Heart left ventricle (tissue), 16 donors: ENCODE results near the gene ARRB1. TPM values are rescaled to one million over a fixed set of nuclear protein-coding genes. Genes with fewer than 3 reads are reported as not detected.

Source experiments
- ATAC-seq, 4 donors: fragments of 200-7000 bp; cut with Tn5 transposase; one replicate each; pipeline ENCODE4 v1.9.1; 2020 to 2022; ENCODE audit warnings: moderate library complexity in 4 of 4, mild to moderate bottlenecking in 3 of 4, moderate number of reproducible peaks in 1 of 4
- DNase-seq, 5 donors: peaks; one replicate each; pipeline ENCODE4 v3.0.0-alpha.2; 2020
- H3K27ac ChIP-seq, 12 donors: fragments of 200-600 bp; sonication (generic) in 4 of 12; one replicate each; pipeline versions ENCODE4 v1.5.0 to v1.8.0; 2016 to 2022; ENCODE audit warnings: mild to moderate bottlenecking in 2 of 12
- H3K27me3 ChIP-seq, 9 donors: fragments of 200-600 bp; sonication (generic) in 2 of 9; one replicate each; pipeline versions ENCODE4 v1.5.1 to v1.8.0; 2016 to 2022; ENCODE audit warnings: mild to moderate bottlenecking in 3 of 9
- H3K36me3 ChIP-seq, 9 donors: fragments of 200-600 bp; sonication (generic) in 2 of 9; one replicate each; pipeline versions ENCODE4 v1.5.0 to v1.8.0; 2018 to 2022; ENCODE audit warnings: mild to moderate bottlenecking in 2 of 9
- H3K4me1 ChIP-seq, 12 donors: fragments of 200-600 bp; sonication (generic) in 4 of 12; one replicate each; pipeline versions ENCODE4 v1.5.0 to v1.8.0; 2016 to 2022; ENCODE audit warnings: mild to moderate bottlenecking in 3 of 12
- H3K4me3 ChIP-seq, 12 donors: fragments of 200-600 bp; sonication (generic) in 4 of 12; one replicate each; pipeline versions ENCODE4 v1.5.0 to v1.8.0; 2017 to 2022; ENCODE audit warnings: mild to moderate bottlenecking in 9 of 12, moderate library complexity in 4 of 12
- H3K9me3 ChIP-seq, 12 donors: fragments of 200-600 bp; sonication (generic) in 4 of 12; one replicate each; pipeline versions ENCODE4 v1.5.0 to v1.8.0; 2016 to 2022; ENCODE audit warnings: mild to moderate bottlenecking in 1 of 12
- CTCF ChIP-seq, 12 donors: fragments of 200-600 bp; sonication (generic) in 4 of 12; IDR thresholded peaks; one replicate each; pipeline versions ENCODE4 v1.5.0 to v1.8.0; 2018 to 2022; ENCODE audit warnings: antibody characterized with exemption in 12 of 12, mild to moderate bottlenecking in 5 of 12
- POLR2A ChIP-seq, 2 donors: fragments of 450-650 bp; IDR thresholded peaks; one replicate each; pipeline ENCODE4 v1.6.1; 2017; ENCODE audit warnings: antibody characterized with exemption in 2 of 2, mild to moderate bottlenecking in 2 of 2, moderate library complexity in 2 of 2
- WGBS, 4 donors: extraction: QIAGEN DNeasy Blood & Tissue Kit in 2 of 4; methylation state at CpG; one replicate each; pipeline versions ENCODE4 v1.1.5 to v1.1.7; 2013 to 2018; 5-methylcytosine and 5-hydroxymethylcytosine counted together
- intact Hi-C, 10 donors: fragments of 100-400 bp; cut with DNase I; formaldehyde crosslinking; loops; one replicate each; pipeline versions ENCODE4 v1.11.1 to v1.14.2; 2022
- polyA plus RNA-seq, 2 donors: library from polyadenylated mRNA; stranded (reverse); fragments of 200-250 nt; gene quantifications; one replicate each; pipeline ENCODE4 v1.2.3, GENCODE V29; 2013
- total RNA-seq, 9 donors: library from RNA; depleted of rRNA in 2 of 9; stranded (reverse); fragments of >200 nt in 2 of 9; fragmentation: NEBNext Ultra II Directional in 3 of 9; extraction: Animal tissue kit (Norgen Biotek cat#: 25700) in 3 of 9; gene quantifications; one replicate each; pipeline versions ENCODE4 v1.1.0 to v1.2.4, GENCODE V29; 2016 to 2023
- donor health status: ischemic (EF 13 %, LVEDD 7.1; RV severe dilation, severe dysfunction).
- donor health status: healthy with polysubstance abuse.
- donor health status: DM: no; HTN: yes; CAD: no.
- donor health status: DM: no; HTN: no; CAD: no.
- donor health status: ischemic (EF 25% LVEDD 6.9; RV normal size, moderate dysfunction).
- donor health status: ischemic (EF 25% LVEDD 5.7; RV mildly dilated, moderate dysfunction).
- donor health status: healthy.
- donor health status: DM: yes; HTN: yes; CAD: no.
- donor health status: ischemic (EF 35%, LVEDD 5.7; RV mildly dilated, moderate dysfunction).
- donor health status: nonischemic (EF 11% LVEDD 7.7; RV severe dilation, severe dysfunction).
- donor health status: DM: yes; HTN: yes; CAD: no.
- donor health status: PGD.
- donor health status: ischemic (EF 29% LVEDD 5.4; RV normal size, mild dysfunction).
- donor health status: nonischemic (EF 23%, LVEDD 6.1; RV moderate dilation, normal function).

ARRB1 gene
- total and polyA plus RNA-seq, 11 donors, result 7.9 to 58.9 (median 25.4) TPM

DNA sequence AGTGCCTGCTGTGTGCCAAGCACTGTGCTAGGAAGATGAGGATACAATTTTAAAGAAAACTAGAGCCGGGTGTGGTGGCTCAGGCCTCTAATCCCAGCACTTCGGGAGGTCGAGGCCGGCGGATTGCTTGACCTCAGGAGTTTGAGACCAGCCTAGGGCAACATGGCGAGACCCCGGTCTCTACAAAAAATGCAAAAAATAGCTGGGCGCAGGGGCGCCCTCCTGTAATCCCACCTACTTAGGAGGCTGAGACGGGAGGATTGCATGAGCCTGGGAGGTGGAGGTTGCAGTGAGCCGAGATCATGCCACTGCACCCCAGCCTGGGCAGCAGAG is 102.6 kb downstream of the ARRB1 start:
- Histone ChIP-seq H3K27ac (no peak overlapping the region), H3K36me3 (no peaks in the 10 kb centered on the region), H3K4me3 (no peak overlapping the region), H3K4me1 (peaks cover 0 to 3% (median 0%) of the 10 kb centered on the region in 12 donors), H3K27me3 (peaks cover 0 to 21% (median 5%) of the 10 kb centered on the region in 9 donors), H3K9me3 (peaks cover 0 to 13% (median 0%) of the 10 kb centered on the region in 12 donors)
- no peak for DNase-seq
- ATAC-seq, result no peak
- intact Hi-C loops, result loop anchor here (1.0 to 5.0 kb wide), 13 partner anchors 42 to 322 kb away; no protein-coding TSS in a partner anchor
- 34 to 39% (median 38%) methylated on average over 11 of the region's 11 CpGs for WGBS, 4 donors
- TF ChIP-seq CTCF (IDR thresholded peaks at IDR 0.05), result peak in 5 of 12 donors; percentile 5 to 46 (median 22)
- no peak for TF ChIP-seq POLR2A (IDR thresholded peaks at IDR 0.05)

GRCh38 chr11:75246671-75247350 is 104.7 kb downstream of the ARRB1 start:
- intact Hi-C loops, result loop anchor here in 9 of 10 donors (2.0 to 5.0 kb wide), 6 partner anchors 40 to 320 kb away; no protein-coding TSS in a partner anchor
- H3K4me1 ChIP-seq, result peaks cover 0 to 8% (median 0%) of the 10 kb centered on the region in 12 donors
- H3K27me3 ChIP-seq, result peaks cover 10 to 38% (median 22%) of the 10 kb centered on the region in 9 donors
- no peaks in the 10 kb centered on the region for H3K9me3 ChIP-seq
- H3K27ac ChIP-seq, result no peak overlapping the region
- DNase-seq (peak in 1 of 5 donors; percentile 9), ATAC-seq (no peak)
- H3K4me3 ChIP-seq, result no peak overlapping the region
- no peaks in the 10 kb centered on the region for H3K36me3 ChIP-seq
- TF ChIP-seq POLR2A (IDR thresholded peaks at IDR 0.05) (no peak), CTCF (IDR thresholded peaks at IDR 0.05) (no peak)
- WGBS, 4 donors, result 77 to 83% (median 79%) methylated on average over 11 of the region's 11 CpGs

GRCh38 chr11:75246006-75246670 is 105.3 kb downstream of the ARRB1 start:
- WGBS, 4 donors, result 75 to 85% (median 78%) methylated on average over 7 of the region's 7 CpGs
- TF ChIP-seq CTCF (IDR thresholded peaks at IDR 0.05) (no peak), POLR2A (IDR thresholded peaks at IDR 0.05) (no peak)
- DNase-seq (peak in 1 of 5 donors; percentile 10), ATAC-seq (no peak)
- intact Hi-C loops, result loop anchor here in 9 of 10 donors (2.0 to 5.0 kb wide), 6 partner anchors 39 to 319 kb away; no protein-coding TSS in a partner anchor
- peaks cover 0 to 14% (median under 1%) of the 10 kb centered on the region in 12 donors for H3K4me1 ChIP-seq
- H3K36me3 ChIP-seq, result no peaks in the 10 kb centered on the region
- no peaks in the 10 kb centered on the region for H3K9me3 ChIP-seq
- peaks cover 13 to 33% (median 22%) of the 10 kb centered on the region in 9 donors for H3K27me3 ChIP-seq
- no peak overlapping the region for H3K27ac ChIP-seq
- no peak overlapping the region for H3K4me3 ChIP-seq

DNA sequence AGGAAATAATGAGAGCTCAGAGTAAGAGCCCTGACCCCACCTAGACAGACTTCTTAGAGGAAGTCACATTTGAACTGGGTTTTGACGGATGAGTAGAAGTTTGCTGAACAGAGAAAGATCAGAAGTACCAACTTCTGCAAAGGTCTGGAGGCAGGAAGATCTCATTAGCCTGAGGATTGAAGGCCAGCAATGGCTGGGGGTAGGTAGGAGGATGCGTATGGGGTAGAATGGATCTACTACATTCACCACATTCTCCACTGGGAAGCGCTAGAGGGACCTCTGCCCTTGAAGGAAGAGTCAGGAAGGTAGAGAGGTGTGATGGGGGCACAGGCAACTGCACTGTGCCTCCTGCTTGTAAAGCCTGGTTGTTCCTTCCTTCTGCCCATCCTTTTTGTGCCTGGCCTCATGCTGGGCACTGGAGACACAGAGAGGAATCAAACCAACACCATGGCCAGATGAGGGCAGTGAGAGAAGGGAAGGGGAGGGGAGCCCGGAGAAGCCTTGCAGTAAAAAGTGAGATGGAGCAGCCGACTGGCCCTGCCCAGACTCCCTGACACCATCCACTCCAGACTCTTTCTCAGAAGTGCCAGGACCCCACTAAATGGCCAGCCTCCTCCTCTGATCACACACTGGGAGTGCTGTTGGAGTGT is 106.0 kb downstream of the ARRB1 start:
- no peak for ATAC-seq
- intact Hi-C loops, result loop anchor here in 9 of 10 donors (2.0 to 5.0 kb wide), 6 partner anchors 38 to 318 kb away; no protein-coding TSS in a partner anchor
- Histone ChIP-seq H3K36me3 (no peaks in the 10 kb centered on the region), H3K27me3 (peaks cover 16 to 39% (median 27%) of the 10 kb centered on the region in 9 donors), H3K27ac (no peak overlapping the region), H3K4me3 (no peak overlapping the region), H3K9me3 (no peaks in the 10 kb centered on the region), H3K4me1 (peaks cover 0 to 20% (median 3%) of the 10 kb centered on the region in 12 donors)
- TF ChIP-seq CTCF (IDR thresholded peaks at IDR 0.05), result no peak
- no peak for TF ChIP-seq POLR2A (IDR thresholded peaks at IDR 0.05)
- DNase-seq, result peak in 1 of 5 donors; percentile 4
- WGBS, 4 donors, result 76 to 79% (median 78%) methylated on average over 5 of the region's 5 CpGs
